DMS53 treated with DMSO at 0.1 percent for 48 hours (cell line): ENCODE data around the gene AHCYL2.
"Not testable (repeated sequence)": the region's sequence is repeated elsewhere in the genome, so short reads cannot be mapped to it uniquely, and the experiment has no call there.

Experiments used
- DNase-seq: peaks from one replicate; lab custom pipeline; 2025; ENCODE audit not compliant: unreplicated experiment; lab: John Stamatoyannopoulos, UW

AHCYL2 gene

DNA sequence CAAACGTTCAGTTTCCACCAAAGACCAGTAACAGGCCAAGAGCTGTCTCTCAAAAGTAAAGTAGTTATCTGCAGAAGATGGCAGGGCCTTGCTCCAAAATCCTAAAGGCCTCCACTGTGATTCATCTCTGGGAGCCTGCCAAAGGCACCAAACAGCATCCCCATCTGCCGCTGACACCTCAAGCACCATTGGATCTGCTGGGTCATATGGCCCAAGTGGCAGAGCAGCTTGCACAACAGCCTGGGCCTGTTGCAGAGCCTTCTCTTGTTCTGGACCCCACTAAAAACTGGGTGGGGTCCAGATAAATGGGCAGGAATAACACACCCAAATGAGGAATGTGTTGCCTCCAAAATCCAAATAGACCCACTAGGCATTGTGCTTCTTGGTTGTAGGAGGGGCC, 222.1 kb downstream of the AHCYL2 start:
- not testable (repeated sequence) for DNase-seq

DNA sequence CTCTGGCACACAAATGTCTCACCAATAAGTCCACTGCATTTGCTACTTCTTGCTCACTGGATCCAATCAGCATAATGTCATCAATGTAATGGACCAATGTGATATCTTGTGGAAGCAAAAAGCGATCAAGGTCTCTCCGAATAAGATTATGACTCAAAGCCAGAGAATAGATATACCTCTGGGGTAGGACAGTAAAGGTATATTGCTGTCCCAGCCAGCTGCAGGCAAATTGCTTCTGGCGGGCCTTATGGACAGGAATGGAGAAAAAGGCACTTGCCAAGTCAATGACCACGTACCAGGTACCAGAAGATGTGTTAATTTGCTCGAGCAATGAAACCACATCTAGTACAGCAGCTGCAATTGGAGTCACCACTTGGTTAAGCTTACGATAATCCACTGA, 222.6 kb downstream of the AHCYL2 start:
- DNase-seq, result not testable (repeated sequence)

- not testable (repeated sequence) for DNase-seq
Observed at GRCh38 chr7:129448608-129449007, 223.8 kb downstream of the AHCYL2 start.

GRCh38 chr7:129450295-129450694, 225.5 kb downstream of the AHCYL2 start:
- no peak for DNase-seq

GRCh38 chr7:129452589-129453231, 227.9 kb downstream of the AHCYL2 start:
- no peak for DNase-seq

DNA sequence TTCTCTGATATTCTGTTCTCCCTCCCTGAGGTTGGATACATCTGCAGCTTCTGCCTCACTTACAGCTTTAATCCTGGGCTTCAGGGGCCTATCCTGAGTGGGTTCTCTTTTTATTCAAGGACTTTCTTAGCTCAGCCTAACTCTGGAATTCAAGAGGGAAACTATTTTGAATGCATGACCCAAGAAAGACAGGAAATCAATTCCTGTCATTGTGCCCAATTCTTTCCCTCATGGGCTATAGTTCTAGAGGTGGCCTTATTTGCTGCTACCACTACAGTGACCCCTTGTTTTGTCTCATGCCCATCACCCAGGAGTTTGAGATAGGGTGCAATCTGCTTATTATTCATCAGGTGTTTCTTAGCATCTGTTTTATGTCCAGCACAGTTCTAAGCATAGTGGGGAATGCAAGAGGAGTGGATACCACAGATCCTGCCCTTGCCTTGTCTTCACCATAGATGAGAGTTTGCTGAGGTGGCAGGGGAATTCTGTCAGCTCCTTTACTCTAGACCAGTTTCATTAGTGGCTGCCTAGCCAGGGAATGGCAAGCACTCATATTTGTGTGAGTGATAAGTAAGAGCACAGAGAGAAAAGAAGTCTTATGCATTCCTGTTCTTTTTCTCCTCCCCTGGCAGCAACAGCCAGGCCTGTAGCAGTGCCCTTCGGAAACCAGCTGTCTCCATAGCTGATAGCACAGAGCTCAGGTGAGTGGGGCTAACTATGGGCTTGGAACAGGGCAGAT, 228.8 kb downstream of the AHCYL2 start:
- no peak for DNase-seq

- DNase-seq, result no peak
Observed at GRCh38 chr7:129454249-129454551, 229.4 kb downstream of the AHCYL2 start.

GRCh38 chr7:129456421-129456820, 231.6 kb downstream of the AHCYL2 start:
- no peak for DNase-seq

DNA sequence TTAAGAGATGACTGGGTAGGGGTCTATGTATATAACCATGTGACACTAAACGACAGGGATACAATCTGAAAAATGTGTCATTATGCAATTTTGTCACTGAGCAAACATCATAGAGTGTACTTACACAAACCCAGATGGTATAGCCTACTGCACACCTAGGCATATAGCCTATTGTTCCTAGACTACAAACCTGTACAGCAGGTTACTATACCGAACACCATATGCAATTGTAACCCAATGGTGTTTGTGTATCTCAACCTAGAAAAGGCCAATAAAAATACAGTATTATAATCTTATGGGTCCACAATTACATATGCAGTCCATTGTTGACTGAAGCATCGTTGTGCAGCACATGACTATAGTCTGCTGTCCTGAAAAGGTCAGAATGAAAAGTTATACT, 232.3 kb downstream of the AHCYL2 start:
- no peak for DNase-seq

DNA sequence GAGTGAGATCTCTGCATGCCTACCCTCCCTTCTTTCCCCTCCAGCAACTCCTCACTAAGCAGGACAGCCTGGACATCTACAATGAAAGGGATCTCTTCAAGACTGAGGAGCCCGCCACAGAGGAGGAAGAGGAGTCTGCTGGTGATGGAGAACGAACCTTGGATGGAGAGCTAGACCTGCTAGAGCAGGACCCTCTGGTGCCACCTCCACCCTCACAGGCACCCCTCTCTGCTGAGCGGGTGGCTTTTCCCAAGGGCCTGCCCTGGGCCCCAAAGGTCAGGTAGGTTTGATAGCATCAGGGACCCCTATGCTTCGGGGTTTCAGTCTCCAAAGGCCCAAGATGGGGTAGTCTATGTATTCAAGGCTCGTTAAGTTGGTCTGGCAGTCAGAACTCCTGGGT, 233.3 kb downstream of the AHCYL2 start:
- no peak for DNase-seq

DNA sequence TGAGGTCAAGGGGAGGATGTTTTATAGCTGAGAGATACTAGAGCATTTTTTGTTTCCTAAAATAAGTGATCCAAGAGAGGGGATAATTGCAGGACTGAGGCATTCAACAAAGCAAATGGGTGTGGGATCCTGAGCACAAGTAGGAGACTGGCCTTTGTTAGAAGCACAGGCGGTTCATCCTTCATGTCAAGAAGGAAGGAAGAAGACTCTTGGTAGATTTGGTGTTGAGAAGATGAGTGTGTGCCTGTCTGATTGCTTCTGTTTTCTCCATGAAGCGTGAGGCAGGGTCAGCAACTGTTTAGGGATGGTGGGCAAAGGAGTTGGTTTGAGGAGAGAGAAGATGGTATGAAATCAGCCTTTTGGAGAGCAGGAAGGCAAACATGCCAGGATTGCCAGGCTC, 237.0 kb downstream of the AHCYL2 start:
- no peak for DNase-seq

- DNase-seq, result no peak
Observed at GRCh38 chr7:129462420-129462819, 237.6 kb downstream of the AHCYL2 start.

DNA sequence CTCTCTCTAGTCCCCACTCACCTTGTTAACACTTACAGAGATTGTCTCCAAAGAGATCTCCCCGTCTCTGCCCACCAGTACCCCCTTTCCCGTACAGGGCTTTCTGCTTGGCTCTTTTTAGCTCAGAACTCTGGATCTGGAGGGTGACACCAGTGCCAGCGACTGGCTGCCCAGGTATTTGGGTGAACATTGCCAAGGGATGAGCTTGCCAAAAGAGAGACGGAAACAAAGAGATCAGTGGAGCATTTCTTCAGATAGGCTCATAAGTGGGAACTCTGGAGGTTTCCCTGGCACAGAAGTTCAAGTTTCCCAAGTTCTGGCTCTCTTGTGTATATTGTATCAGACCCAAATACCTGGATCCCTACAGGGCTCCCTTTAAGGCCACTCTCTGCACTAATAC, 239.4 kb downstream of the AHCYL2 start:
- DNase-seq, result no peak

GRCh38 chr7:129465080-129465479, 240.2 kb downstream of the AHCYL2 start:
- DNase-seq, result no peak

- DNase-seq, result no peak
Observed at GRCh38 chr7:129466796-129467195, 242.0 kb downstream of the AHCYL2 start.

DNA sequence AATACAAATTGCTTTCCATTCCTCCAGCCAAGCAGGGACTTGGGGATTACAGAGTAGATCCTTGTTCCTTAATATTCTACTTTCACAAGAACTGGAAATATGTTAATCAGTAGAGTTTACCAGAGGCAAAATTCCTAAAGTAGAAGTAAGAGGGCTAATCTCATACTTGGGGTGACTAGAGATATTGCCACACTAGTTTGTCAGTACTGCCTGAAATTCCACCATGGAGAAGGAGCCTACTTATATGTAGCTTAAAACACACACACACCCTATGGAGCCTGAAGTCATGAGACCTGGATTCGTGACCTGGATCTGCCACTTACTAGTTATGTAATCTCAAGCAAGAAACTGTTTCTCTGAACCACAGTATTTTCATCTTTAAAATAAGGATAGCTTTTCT, 243.3 kb downstream of the AHCYL2 start:
- no peak for DNase-seq

DNA sequence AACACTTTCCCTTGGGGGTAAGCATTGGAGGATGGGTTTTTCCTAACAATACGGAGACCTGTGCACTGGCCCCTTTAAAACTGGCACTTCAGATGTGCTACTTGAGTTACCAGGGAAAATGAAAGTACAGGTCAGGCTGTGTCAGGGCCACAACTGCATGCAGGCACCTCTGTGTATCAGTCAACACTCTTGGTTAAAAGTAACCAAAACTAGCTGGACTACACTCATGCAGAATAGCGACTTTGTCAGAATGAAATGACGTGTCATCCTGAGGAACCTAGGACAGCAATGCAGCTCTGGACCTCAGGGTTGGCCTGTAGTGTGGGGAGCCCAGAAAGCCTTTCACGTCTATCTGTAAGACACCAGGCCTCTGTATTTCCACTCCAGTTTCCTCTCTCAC, 243.7 kb downstream of the AHCYL2 start:
- DNase-seq, result no peak

DNA sequence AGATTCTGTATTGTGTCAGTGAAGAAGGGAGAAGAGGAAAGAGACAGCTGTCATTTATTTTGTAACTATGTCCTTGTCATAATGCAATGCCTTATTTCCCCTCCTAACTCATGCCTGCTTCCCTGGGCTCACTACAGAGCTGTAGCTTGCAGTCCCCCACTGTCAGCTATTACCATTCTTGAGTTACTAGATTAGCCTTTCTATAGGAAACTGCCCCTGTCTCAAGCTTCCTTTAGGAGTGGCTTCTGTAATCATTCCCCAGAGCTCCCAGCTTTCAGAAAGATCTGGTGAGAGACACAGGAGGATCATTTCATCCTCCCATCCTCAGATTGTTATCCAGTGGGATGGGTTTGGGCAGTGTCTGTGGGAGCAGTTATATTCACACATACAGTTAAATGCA, 245.1 kb downstream of the AHCYL2 start:
- no peak for DNase-seq

GRCh38 chr7:129470411-129470810, 245.6 kb downstream of the AHCYL2 start:
- DNase-seq, result no peak

GRCh38 chr7:129471402-129471827, 246.6 kb downstream of the AHCYL2 start:
- no peak for DNase-seq

- not testable (repeated sequence) for DNase-seq
Observed at GRCh38 chr7:129475931-129476330, 251.1 kb downstream of the AHCYL2 start.

- DNase-seq, result not testable (repeated sequence)
Observed at GRCh38 chr7:129476398-129476797, 251.6 kb downstream of the AHCYL2 start.
